Uterus (tissue), 2 donors: ENCODE results near the gene GMCL2.

ENCODE experiments used
- CTCF ChIP-seq, 4 experiments: fragments of 200-600 bp in 2 of 4; fragments of 450-650 bp in 2 of 4; sonication (generic) in 2 of 4; IDR thresholded peaks; one replicate each; pipeline ENCODE4 v1.5.1; 2016 to 2019; ENCODE audit warnings: antibody characterized with exemption in 4 of 4, mild to moderate bottlenecking in 2 of 4, moderate library complexity in 1 of 4
- POLR2A ChIP-seq, 2 donors: fragments of 450-650 bp; IDR thresholded peaks; one replicate each; pipeline ENCODE4 v1.6.1; 2016; ENCODE audit warnings: antibody characterized with exemption in 2 of 2, mild to moderate bottlenecking in 1 of 2, moderate library complexity in 1 of 2

- TF ChIP-seq CTCF (IDR thresholded peaks at IDR 0.05) = no peak
- no peak for TF ChIP-seq POLR2A (IDR thresholded peaks at IDR 0.05)
Observed at GRCh38 chr5:178189433-178189832, 2.3 kb upstream of the GMCL2 start.
